Heart right ventricle (tissue), 16 donors: Measurements from ENCODE around the gene MYO1D. TPM values are rescaled to one million over a fixed set of nuclear protein-coding genes. Genes with fewer than 3 reads are reported as not detected.
"Not testable (repeated sequence)": the region's sequence is repeated elsewhere in the genome, so short reads cannot be mapped to it uniquely, and the experiment has no call there.

Experiments used
- ATAC-seq, 8 donors: fragments of 200-7000 bp; cut with Tn5 transposase; one replicate each; pipeline ENCODE4 v1.9.1; 2020; ENCODE audit warnings: mild to moderate bottlenecking in 8 of 8, moderate library complexity in 8 of 8, moderate number of reproducible peaks in 1 of 8
- DNase-seq, 2 donors: peaks; one replicate each; pipeline ENCODE4 v3.0.0-alpha.2; 2020
- H3K27ac ChIP-seq, 10 donors: fragments of 200-600 bp; sonication (generic) in 2 of 10; one replicate each; pipeline versions ENCODE4 v1.5.0 to v1.8.0; 2020 to 2022; ENCODE audit warnings: mild to moderate bottlenecking in 3 of 10
- H3K27me3 ChIP-seq, 7 donors: fragments of 200-600 bp; one replicate each; pipeline ENCODE4 v1.8.0; 2021 to 2022; ENCODE audit warnings: mild to moderate bottlenecking in 2 of 7
- H3K36me3 ChIP-seq, 9 donors: fragments of 200-600 bp; sonication (generic) in 1 of 9; one replicate each; pipeline versions ENCODE4 v1.5.0 to v1.8.0; 2020 to 2022; ENCODE audit warnings: mild to moderate bottlenecking in 2 of 9
- H3K4me1 ChIP-seq, 9 donors: fragments of 200-600 bp; sonication (generic) in 1 of 9; one replicate each; pipeline versions ENCODE4 v1.5.0 to v1.8.0; 2020 to 2022; ENCODE audit warnings: mild to moderate bottlenecking in 4 of 9
- H3K4me3 ChIP-seq, 10 donors: fragments of 200-600 bp; sonication (generic) in 2 of 10; one replicate each; pipeline versions ENCODE4 v1.5.0 to v1.8.0; 2020 to 2022; ENCODE audit warnings: mild to moderate bottlenecking in 7 of 10, moderate library complexity in 2 of 10
- H3K9me3 ChIP-seq, 11 donors: fragments of 200-600 bp in 10 of 11; sonication (generic) in 2 of 11; one replicate each; pipeline versions ENCODE4 v1.5.0 to v1.8.0; 2013 to 2022; ENCODE audit warnings: mild to moderate bottlenecking in 2 of 11, control low read depth in 1 of 11, moderate library complexity in 1 of 11
- WGBS, 2 donors: extraction: QIAGEN DNeasy Blood & Tissue Kit; methylation state at CpG; one replicate each; pipeline ENCODE4 v1.1.7; 2013; ENCODE audit warnings: inconsistent platforms in 1 of 2; 5-methylcytosine and 5-hydroxymethylcytosine counted together
- intact Hi-C, 10 donors: fragments of 100-400 bp; cut with DNase I; formaldehyde crosslinking; loops; one replicate each; pipeline versions ENCODE4 v1.11.1 to v1.14.2; 2022
- polyA plus RNA-seq, 2 donors: library from polyadenylated mRNA; stranded (reverse); fragments of 200-250 nt; gene quantifications; one replicate each; pipeline ENCODE4 v1.2.3, GENCODE V29; 2013
- total RNA-seq, 10 donors: library from RNA; stranded (reverse); fragmentation: NEBNext Ultra II Directional in 3 of 10; extraction: Animal tissue kit (Norgen Biotek cat#: 25700) in 3 of 10; gene quantifications; one replicate each; pipeline versions ENCODE4 v1.2.1 to v1.2.4, GENCODE V29; 2021 to 2023
- TF ChIP-seq, protein P1 (sequence below), 9 donors: fragments of 200-600 bp; sonication (generic) in 2 of 9; IDR thresholded peaks; one replicate each; pipeline versions ENCODE4 v1.5.0 to v1.8.0; 2021 to 2022; ENCODE audit warnings: antibody characterized with exemption in 9 of 9, mild to moderate bottlenecking in 5 of 9, moderate library complexity in 1 of 9
- donor health status: Arrhythmogenic right ventricular cardiomyopathy.
- donor health status: ischemic (EF 13 %, LVEDD 7.1; RV severe dilation, severe dysfunction).
- donor health status: healthy with polysubstance abuse.
- donor health status: DM: no; HTN: yes; CAD: no.
- donor health status: DM: no; HTN: no; CAD: no.
- donor health status: ischemic (EF 25% LVEDD 6.9; RV normal size, moderate dysfunction).
- donor health status: ischemic (EF 25% LVEDD 5.7; RV mildly dilated, moderate dysfunction).
- donor health status: healthy.
- donor health status: DM: yes; HTN: yes; CAD: no.
- donor health status: Ischemic cardiomyopathy.
- donor health status: ischemic (EF 35%, LVEDD 5.7; RV mildly dilated, moderate dysfunction).
- donor health status: nonischemic (EF 11% LVEDD 7.7; RV severe dilation, severe dysfunction).
- donor health status: DM: yes; HTN: yes; CAD: no.
- donor health status: PGD.
- donor health status: ischemic (EF 29% LVEDD 5.4; RV normal size, mild dysfunction).
- donor health status: nonischemic (EF 23%, LVEDD 6.1; RV moderate dilation, normal function).

MYO1D gene
- total and polyA plus RNA-seq, 12 donors, result 1.9 to 16.4 (median 6.7) TPM

- DNase-seq (no peak), ATAC-seq (peak in 1 of 8 donors; percentile 22)
- Histone ChIP-seq H3K27ac (no peak overlapping the region), H3K36me3 (peaks cover 0 to 100% (median 75%) of the 10 kb centered on the region in 9 donors), H3K4me3 (no peak overlapping the region), H3K27me3 (no peaks in the 10 kb centered on the region), H3K9me3 (no peaks in the 10 kb centered on the region), H3K4me1 (peaks cover 0 to 12% (median 0%) of the 10 kb centered on the region in 9 donors)
- TF ChIP-seq, protein P1, sequence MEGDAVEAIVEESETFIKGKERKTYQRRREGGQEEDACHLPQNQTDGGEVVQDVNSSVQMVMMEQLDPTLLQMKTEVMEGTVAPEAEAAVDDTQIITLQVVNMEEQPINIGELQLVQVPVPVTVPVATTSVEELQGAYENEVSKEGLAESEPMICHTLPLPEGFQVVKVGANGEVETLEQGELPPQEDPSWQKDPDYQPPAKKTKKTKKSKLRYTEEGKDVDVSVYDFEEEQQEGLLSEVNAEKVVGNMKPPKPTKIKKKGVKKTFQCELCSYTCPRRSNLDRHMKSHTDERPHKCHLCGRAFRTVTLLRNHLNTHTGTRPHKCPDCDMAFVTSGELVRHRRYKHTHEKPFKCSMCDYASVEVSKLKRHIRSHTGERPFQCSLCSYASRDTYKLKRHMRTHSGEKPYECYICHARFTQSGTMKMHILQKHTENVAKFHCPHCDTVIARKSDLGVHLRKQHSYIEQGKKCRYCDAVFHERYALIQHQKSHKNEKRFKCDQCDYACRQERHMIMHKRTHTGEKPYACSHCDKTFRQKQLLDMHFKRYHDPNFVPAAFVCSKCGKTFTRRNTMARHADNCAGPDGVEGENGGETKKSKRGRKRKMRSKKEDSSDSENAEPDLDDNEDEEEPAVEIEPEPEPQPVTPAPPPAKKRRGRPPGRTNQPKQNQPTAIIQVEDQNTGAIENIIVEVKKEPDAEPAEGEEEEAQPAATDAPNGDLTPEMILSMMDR (IDR thresholded peaks at IDR 0.05), result no peak
- intact Hi-C loops, result no loop called here
These were observed 418.6 kb downstream of the MYO1D start for GRCh38 chr17:32458371-32458770.

DNA sequence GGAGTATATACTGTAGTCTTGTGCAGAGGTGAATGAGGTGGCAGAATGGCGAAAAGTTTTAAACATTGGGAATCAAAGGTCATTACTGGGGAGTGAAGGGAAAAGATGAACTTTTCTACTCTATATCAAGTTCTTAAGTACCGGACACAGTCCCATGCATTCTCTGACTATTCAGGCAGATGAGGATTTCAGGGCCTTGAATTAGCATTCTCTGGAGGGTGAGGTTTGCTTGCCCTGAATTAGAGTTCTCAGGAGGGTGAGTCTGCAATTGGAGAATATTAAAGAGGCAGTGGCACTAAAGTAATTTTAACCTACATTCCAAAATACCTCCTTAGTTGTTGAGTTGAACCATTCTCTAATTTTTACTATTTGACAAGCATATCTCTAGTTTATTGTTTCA, 423.6 kb downstream of the MYO1D start:
- H3K27ac ChIP-seq, result no peak overlapping the region
- H3K4me3 ChIP-seq, result no peak overlapping the region
- intact Hi-C loops, result no loop called here
- 95 to 98% methylated on average over 2 of the region's 2 CpGs for WGBS, 2 donors
- no peaks in the 10 kb centered on the region for H3K9me3 ChIP-seq
- ATAC-seq (no peak), DNase-seq (no peak)
- peaks cover 0 to 11% (median 0%) of the 10 kb centered on the region in 9 donors for H3K4me1 ChIP-seq
- H3K36me3 ChIP-seq, result peaks cover 0 to 100% (median 75%) of the 10 kb centered on the region in 9 donors
- TF ChIP-seq, protein P1 (IDR thresholded peaks at IDR 0.05), result no peak
- H3K27me3 ChIP-seq, result no peaks in the 10 kb centered on the region

GRCh38 chr17:32452281-32452680, 424.6 kb downstream of the MYO1D start:
- Histone ChIP-seq H3K27ac (no peak overlapping the region), H3K9me3 (no peaks in the 10 kb centered on the region), H3K36me3 (peaks cover 0 to 100% (median 76%) of the 10 kb centered on the region in 9 donors), H3K27me3 (no peaks in the 10 kb centered on the region), H3K4me1 (peaks cover 0 to 12% (median 1%) of the 10 kb centered on the region in 9 donors), H3K4me3 (no peak overlapping the region)
- TF ChIP-seq, protein P1 (IDR thresholded peaks at IDR 0.05), result no peak
- ATAC-seq (no peak), DNase-seq (no peak)
- intact Hi-C loops, result no loop called here
- WGBS, 2 donors, result 77 to 84% methylated on average over 1 of the region's 1 CpG

- peaks cover 0 to 100% (median 75%) of the 10 kb centered on the region in 9 donors for H3K36me3 ChIP-seq
These were observed 425.0 kb downstream of the MYO1D start for GRCh38 chr17:32451879-32452278.

GRCh38 chr17:32450379-32450778, 426.5 kb downstream of the MYO1D start:
- intact Hi-C loops, DNase-seq: not testable (repeated sequence)
- WGBS, 2 donors, result 77 to 85% methylated on average over 6 of the region's 6 CpGs

More at GRCh38 chr17:32451879-32452278, 425.0 kb downstream of the MYO1D start:
- no peaks in the 10 kb centered on the region for H3K27me3 ChIP-seq
- peaks cover 0 to 16% (median 4%) of the 10 kb centered on the region in 9 donors for H3K4me1 ChIP-seq
- DNase-seq (no peak), ATAC-seq (no peak)
- WGBS, 2 donors, result 73 to 83% methylated on average over 2 of the region's 2 CpGs
- intact Hi-C loops, result no loop called here
- H3K27ac ChIP-seq, result no peak overlapping the region
- H3K9me3 ChIP-seq, result no peaks in the 10 kb centered on the region
- H3K4me3 ChIP-seq, result no peak overlapping the region
- TF ChIP-seq, protein P1 (IDR thresholded peaks at IDR 0.05), result no peak

More at GRCh38 chr17:32450379-32450778, 426.5 kb downstream of the MYO1D start:
- H3K4me3 ChIP-seq, H3K27ac ChIP-seq, H3K9me3 ChIP-seq, H3K27me3 ChIP-seq, ATAC-seq: not testable (repeated sequence)
- Histone ChIP-seq H3K4me1 (peaks cover 2 to 31% (median 19%) of the 10 kb centered on the region in 9 donors), H3K36me3 (peaks cover 0 to 87% (median 62%) of the 10 kb centered on the region in 9 donors)
